CD14-positive monocyte (primary cell): ENCODE results near the gene MYO6. TPM values are rescaled to one million over a fixed set of nuclear protein-coding genes. Genes with fewer than 3 reads are reported as not detected.

Experiments
- DNase-seq, 3 donors: peaks; one replicate each; pipeline ENCODE4 v3.0.0-alpha.2; 2011 to 2022
- H2AFZ ChIP-seq: 2 replicates; pipeline ENCODE4 v1.6.0; 2012; ENCODE audit warnings: mild to moderate bottlenecking, low read depth, low read length, inconsistent platforms; ENCODE audit not compliant: insufficient read depth, poor library complexity, severe bottlenecking
- H3K27ac ChIP-seq, 2 donors: 1 replicate in 1 of 2; 2 replicates in 1 of 2; pipeline ENCODE4 v1.5.1; 2012 to 2013; ENCODE audit warnings: low read length in 2 of 2, control low read depth in 1 of 2, inconsistent platforms in 1 of 2, low read depth in 1 of 2, mild to moderate bottlenecking in 1 of 2
- H3K27me3 ChIP-seq, 2 donors: one replicate each; pipeline versions ENCODE4 v1.6.0 to v1.6.1; 2011 to 2013; ENCODE audit warnings: low read length in 2 of 2; ENCODE audit not compliant: control insufficient read depth in 2 of 2, insufficient read depth in 2 of 2
- H3K36me3 ChIP-seq, 2 donors: replicated peaks in 1 of 2; 1 replicate in 1 of 2; 2 replicates in 1 of 2; pipeline versions ENCODE4 v1.5.1 to v1.6.1; 2012 to 2013; ENCODE audit warnings: low read length in 2 of 2, control low read depth in 1 of 2, inconsistent platforms in 1 of 2, mild to moderate bottlenecking in 1 of 2; ENCODE audit not compliant: insufficient read depth in 2 of 2, control insufficient read depth in 1 of 2
- H3K4me1 ChIP-seq, 2 donors: 1 replicate in 1 of 2; 2 replicates in 1 of 2; pipeline versions ENCODE4 v1.5.1 to v1.6.1; 2012 to 2013; ENCODE audit warnings: low read length in 2 of 2, control low read depth in 1 of 2, inconsistent platforms in 1 of 2, mild to moderate bottlenecking in 1 of 2, moderate library complexity in 1 of 2; ENCODE audit not compliant: insufficient read depth in 2 of 2, control insufficient read depth in 1 of 2
- H3K4me2 ChIP-seq: replicated peaks from 2 replicates; pipeline ENCODE3; 2012; ENCODE audit warnings: low read length, moderate library complexity, mild to moderate bottlenecking; ENCODE audit not compliant: poor library complexity, severe bottlenecking; ENCODE audit errors: extremely low read depth
- H3K4me3 ChIP-seq, 3 experiments: fragments of 200-600 bp in 1 of 3; sonication (generic) in 1 of 3; replicated peaks in 1 of 3; 1 replicate in 2 of 3; 2 replicates in 1 of 3; pipeline ENCODE4 v1.5.1; 2011 to 2013; ENCODE audit warnings: low read length in 3 of 3, mild to moderate bottlenecking in 3 of 3, control low read depth in 2 of 3, low read depth in 2 of 3, inconsistent platforms in 1 of 3, moderate library complexity in 1 of 3
- H3K79me2 ChIP-seq: 2 replicates; pipeline ENCODE4 v1.6.0; 2012; ENCODE audit warnings: mild to moderate bottlenecking, control low read depth, inconsistent platforms, low read length, moderate library complexity; ENCODE audit not compliant: insufficient read depth
- H3K9ac ChIP-seq: 2 replicates; pipeline ENCODE4 v1.6.0; 2017; ENCODE audit warnings: low read length, mild to moderate bottlenecking; ENCODE audit not compliant: insufficient read depth, poor library complexity, severe bottlenecking
- H3K9me3 ChIP-seq, 2 donors: replicated peaks in 1 of 2; 1 replicate in 1 of 2; 2 replicates in 1 of 2; pipeline versions ENCODE4 v1.5.1 to v1.6.1; 2012 to 2013; ENCODE audit warnings: low read length in 2 of 2, control low read depth in 1 of 2; ENCODE audit not compliant: control insufficient read depth in 1 of 2, insufficient read depth in 1 of 2
- H4K20me1 ChIP-seq: 2 replicates; pipeline ENCODE4 v1.6.0; 2012; ENCODE audit warnings: mild to moderate bottlenecking, low read length, control low read depth, moderate library complexity; ENCODE audit not compliant: insufficient read depth
- H3K27ac Mint-ChIP-seq, 7 donors: one replicate each; pipeline ENCODE4 v1.8.0; 2020; ENCODE audit warnings: mild to moderate bottlenecking in 7 of 7, mixed read lengths in 7 of 7, moderate library complexity in 6 of 7, inconsistent platforms in 2 of 7
- H3K27me3 Mint-ChIP-seq, 3 donors: one replicate each; pipeline ENCODE4 v1.8.0; 2021 to 2022; ENCODE audit warnings: low read depth in 3 of 3, mild to moderate bottlenecking in 3 of 3, mixed read lengths in 3 of 3, moderate library complexity in 3 of 3, inconsistent platforms in 1 of 3
- H3K36me3 Mint-ChIP-seq, 2 donors: one replicate each; pipeline ENCODE4 v1.8.0; 2020; ENCODE audit warnings: mixed read lengths in 2 of 2, inconsistent platforms in 1 of 2, mild to moderate bottlenecking in 1 of 2
- H3K4me1 Mint-ChIP-seq: one replicate; pipeline ENCODE4 v1.8.0; 2020; ENCODE audit warnings: mild to moderate bottlenecking, mixed read lengths
- H3K4me3 Mint-ChIP-seq, 2 donors: one replicate each; pipeline ENCODE4 v1.8.0; 2020; ENCODE audit warnings: mild to moderate bottlenecking in 2 of 2, mixed read lengths in 2 of 2, moderate library complexity in 1 of 2
- H3K9me3 Mint-ChIP-seq, 7 donors: one replicate each; pipeline ENCODE4 v1.8.0; 2020 to 2022; ENCODE audit warnings: mixed read lengths in 7 of 7, mild to moderate bottlenecking in 6 of 7, moderate library complexity in 6 of 7, inconsistent platforms in 2 of 7
- WGBS: methylation state at CpG from one replicate; pipeline ENCODE4 v1.1.5; 2013; ENCODE audit warnings: missing lambda C conversion rate; ENCODE audit not compliant: insufficient coverage; 5-methylcytosine and 5-hydroxymethylcytosine counted together
- intact Hi-C, 2 donors: fragments of 100-400 bp; cut with micrococcal nuclease; formaldehyde crosslinking; loops; one replicate each; pipeline versions ENCODE4 v1.15.0 to v1.15.1; 2023
- polyA plus RNA-seq, 3 donors: library from polyadenylated mRNA; depleted of rRNA in 1 of 3; unstranded in 2 of 3; stranded (reverse) in 1 of 3; fragments of 300-500 nt in 2 of 3; fragments of >200 nt in 1 of 3; fragmentation: Illumina TruSeq in 2 of 3; gene quantifications; 1 replicate in 2 of 3; 2 replicates in 1 of 3; pipeline ENCODE4 v1.2.3, GENCODE V29; 2012 to 2021
- TF ChIP-seq, protein P1 (sequence below): fragments of 200-600 bp; IDR thresholded peaks from one replicate; pipeline ENCODE4 v1.8.0; 2022; ENCODE audit warnings: antibody characterized with exemption, mild to moderate bottlenecking

MYO6 gene
- polyA plus RNA-seq, 3 donors = not detected

DNA sequence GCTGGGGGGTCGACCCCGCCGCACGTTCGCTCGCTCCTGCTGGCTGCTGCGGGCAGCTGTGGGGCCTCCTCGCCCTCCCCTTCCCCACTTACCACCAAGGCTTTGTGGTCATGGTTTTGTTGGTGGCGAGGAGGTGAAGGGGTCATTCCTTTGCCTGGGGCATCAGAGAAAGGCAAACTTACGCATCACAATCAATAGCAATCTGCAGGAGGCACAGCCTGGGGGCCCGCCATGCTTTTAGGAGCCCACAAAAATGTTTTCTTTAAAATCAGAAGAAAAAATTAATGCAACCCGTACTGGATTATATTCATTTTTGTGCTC is 186.4 kb downstream of the MYO6 start:
- no peak overlapping the region for H3K27ac Mint-ChIP-seq
- WGBS = 80% methylated on average over 2 of the region's 12 CpGs

DNA sequence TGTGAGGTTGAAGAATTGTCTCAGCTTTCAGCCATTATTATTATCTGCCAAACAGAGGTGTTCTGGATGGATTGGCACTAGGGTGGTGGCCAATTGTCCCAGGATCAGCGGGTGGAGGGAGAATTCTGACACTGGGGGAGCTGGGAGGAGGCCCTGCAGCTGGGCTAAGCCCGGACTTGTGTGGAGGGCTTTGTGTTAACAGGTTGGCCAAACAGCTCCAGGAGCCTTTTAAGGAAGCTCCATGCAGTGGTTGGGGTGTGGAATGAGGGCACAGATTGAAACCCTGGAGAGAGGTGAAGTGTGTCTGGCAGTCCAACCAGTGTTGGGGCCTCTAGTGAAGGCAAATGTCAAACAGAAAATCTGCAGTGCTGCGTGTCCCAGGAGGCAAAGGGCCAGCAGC is 187.6 kb downstream of the MYO6 start:
- no peak overlapping the region for H3K4me3 Mint-ChIP-seq
- no peak overlapping the region for H3K4me3 ChIP-seq
- no peak overlapping the region for H2AFZ ChIP-seq
- H3K4me2 ChIP-seq = no peak overlapping the region
- no peak overlapping the region for H3K9ac ChIP-seq
- no peaks in the 10 kb centered on the region for H3K79me2 ChIP-seq
- H3K27ac ChIP-seq = no peak overlapping the region
- TF ChIP-seq, protein P1, sequence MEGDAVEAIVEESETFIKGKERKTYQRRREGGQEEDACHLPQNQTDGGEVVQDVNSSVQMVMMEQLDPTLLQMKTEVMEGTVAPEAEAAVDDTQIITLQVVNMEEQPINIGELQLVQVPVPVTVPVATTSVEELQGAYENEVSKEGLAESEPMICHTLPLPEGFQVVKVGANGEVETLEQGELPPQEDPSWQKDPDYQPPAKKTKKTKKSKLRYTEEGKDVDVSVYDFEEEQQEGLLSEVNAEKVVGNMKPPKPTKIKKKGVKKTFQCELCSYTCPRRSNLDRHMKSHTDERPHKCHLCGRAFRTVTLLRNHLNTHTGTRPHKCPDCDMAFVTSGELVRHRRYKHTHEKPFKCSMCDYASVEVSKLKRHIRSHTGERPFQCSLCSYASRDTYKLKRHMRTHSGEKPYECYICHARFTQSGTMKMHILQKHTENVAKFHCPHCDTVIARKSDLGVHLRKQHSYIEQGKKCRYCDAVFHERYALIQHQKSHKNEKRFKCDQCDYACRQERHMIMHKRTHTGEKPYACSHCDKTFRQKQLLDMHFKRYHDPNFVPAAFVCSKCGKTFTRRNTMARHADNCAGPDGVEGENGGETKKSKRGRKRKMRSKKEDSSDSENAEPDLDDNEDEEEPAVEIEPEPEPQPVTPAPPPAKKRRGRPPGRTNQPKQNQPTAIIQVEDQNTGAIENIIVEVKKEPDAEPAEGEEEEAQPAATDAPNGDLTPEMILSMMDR = no peak
- H3K36me3 Mint-ChIP-seq = no peaks in the 10 kb centered on the region
- no peak for DNase-seq
- peaks cover 13 to 24% (median 19%) of the 10 kb centered on the region in 3 donors for H3K27me3 Mint-ChIP-seq
- H4K20me1 ChIP-seq = no peaks in the 10 kb centered on the region
- H3K4me1 Mint-ChIP-seq = peaks cover 6% of the 10 kb centered on the region
- H3K27me3 ChIP-seq = peaks cover 9% of the 10 kb centered on the region in 2 donors
- H3K36me3 ChIP-seq = no peaks in the 10 kb centered on the region
- 86% methylated on average over 3 of the region's 3 CpGs for WGBS
- peaks cover 0 to 2% (median 0%) of the 10 kb centered on the region in 7 donors for H3K9me3 Mint-ChIP-seq
- intact Hi-C loops = no loop called here
- no peaks in the 10 kb centered on the region for H3K9me3 ChIP-seq
- H3K4me1 ChIP-seq = peaks cover 0 to 6% of the 10 kb centered on the region in 2 donors
- H3K27ac Mint-ChIP-seq = no peak overlapping the region

More for the DNA sequence above, 186.4 kb downstream of the MYO6 start:
- peaks cover 0 to 6% of the 10 kb centered on the region in 2 donors for H3K4me1 ChIP-seq
- H3K4me3 Mint-ChIP-seq = peak overlapping the region; percentile 35 to 92
- no peaks in the 10 kb centered on the region for H4K20me1 ChIP-seq
- H3K4me1 Mint-ChIP-seq = peaks cover 6% of the 10 kb centered on the region
- no peaks in the 10 kb centered on the region for H3K36me3 ChIP-seq
- H3K27me3 ChIP-seq = peaks cover 9% of the 10 kb centered on the region in 2 donors
- TF ChIP-seq, protein P1 = no peak
- H3K9ac ChIP-seq = no peak overlapping the region
- intact Hi-C loops = no loop called here
- no peaks in the 10 kb centered on the region for H3K36me3 Mint-ChIP-seq
- no peak for DNase-seq
- H3K4me2 ChIP-seq = peak overlapping the region; percentile 42
- H3K9me3 Mint-ChIP-seq = peaks cover 0 to 2% (median 0%) of the 10 kb centered on the region in 7 donors
- H3K27me3 Mint-ChIP-seq = peaks cover 13 to 24% (median 22%) of the 10 kb centered on the region in 3 donors
- H3K79me2 ChIP-seq = no peaks in the 10 kb centered on the region
- no peak overlapping the region for H3K4me3 ChIP-seq
- peak overlapping the region; percentile 50 for H2AFZ ChIP-seq
- no peak overlapping the region for H3K27ac ChIP-seq
- no peaks in the 10 kb centered on the region for H3K9me3 ChIP-seq
